ENCODE results near the gene CD300H.

DNA sequence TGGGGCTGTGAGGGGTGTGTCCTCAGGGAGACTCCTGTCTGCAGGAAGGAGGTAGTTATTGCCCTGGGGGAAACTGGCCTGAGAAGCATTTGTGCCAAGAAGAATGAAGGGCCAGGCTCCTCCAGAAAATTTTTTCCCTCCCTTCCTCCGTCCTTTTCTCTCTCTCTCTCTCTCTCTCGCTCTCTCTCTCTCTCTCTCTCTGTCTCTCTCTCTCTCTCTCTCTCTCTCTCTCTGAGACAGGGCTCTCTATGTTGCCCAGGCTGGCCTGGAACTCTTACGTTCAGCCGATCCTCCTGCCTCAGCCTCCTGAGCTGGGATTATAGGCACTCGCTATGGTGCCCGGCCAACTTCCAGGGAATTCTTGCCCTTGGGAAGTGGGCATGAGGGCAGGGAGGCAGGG lies 44.7 kb upstream of the CD300H start:
- TF ChIP-seq ARNTL (CRISPR knock-in tag; IDR thresholded peaks at IDR 0.05; ENCODE audit: borderline replicate concordance, low read depth), result no peak
- TF ChIP-seq TOX (CRISPR knock-in tag; IDR thresholded peaks at IDR 0.05; ENCODE audit: borderline replicate concordance), result no peak
- TF ChIP-seq ZFP30 (CRISPR knock-in tag; IDR thresholded peaks at IDR 0.05), result no peak
- TF ChIP-seq, protein P1, sequence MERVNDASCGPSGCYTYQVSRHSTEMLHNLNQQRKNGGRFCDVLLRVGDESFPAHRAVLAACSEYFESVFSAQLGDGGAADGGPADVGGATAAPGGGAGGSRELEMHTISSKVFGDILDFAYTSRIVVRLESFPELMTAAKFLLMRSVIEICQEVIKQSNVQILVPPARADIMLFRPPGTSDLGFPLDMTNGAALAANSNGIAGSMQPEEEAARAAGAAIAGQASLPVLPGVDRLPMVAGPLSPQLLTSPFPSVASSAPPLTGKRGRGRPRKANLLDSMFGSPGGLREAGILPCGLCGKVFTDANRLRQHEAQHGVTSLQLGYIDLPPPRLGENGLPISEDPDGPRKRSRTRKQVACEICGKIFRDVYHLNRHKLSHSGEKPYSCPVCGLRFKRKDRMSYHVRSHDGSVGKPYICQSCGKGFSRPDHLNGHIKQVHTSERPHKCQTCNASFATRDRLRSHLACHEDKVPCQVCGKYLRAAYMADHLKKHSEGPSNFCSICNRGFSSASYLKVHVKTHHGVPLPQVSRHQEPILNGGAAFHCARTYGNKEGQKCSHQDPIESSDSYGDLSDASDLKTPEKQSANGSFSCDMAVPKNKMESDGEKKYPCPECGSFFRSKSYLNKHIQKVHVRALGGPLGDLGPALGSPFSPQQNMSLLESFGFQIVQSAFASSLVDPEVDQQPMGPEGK (CRISPR knock-in tag; IDR thresholded peaks at IDR 0.05; ENCODE audit: borderline replicate concordance), result no peak
- no peak for TF ChIP-seq ESRRG (CRISPR knock-in tag; IDR thresholded peaks at IDR 0.05)
- TF ChIP-seq, protein P2, sequence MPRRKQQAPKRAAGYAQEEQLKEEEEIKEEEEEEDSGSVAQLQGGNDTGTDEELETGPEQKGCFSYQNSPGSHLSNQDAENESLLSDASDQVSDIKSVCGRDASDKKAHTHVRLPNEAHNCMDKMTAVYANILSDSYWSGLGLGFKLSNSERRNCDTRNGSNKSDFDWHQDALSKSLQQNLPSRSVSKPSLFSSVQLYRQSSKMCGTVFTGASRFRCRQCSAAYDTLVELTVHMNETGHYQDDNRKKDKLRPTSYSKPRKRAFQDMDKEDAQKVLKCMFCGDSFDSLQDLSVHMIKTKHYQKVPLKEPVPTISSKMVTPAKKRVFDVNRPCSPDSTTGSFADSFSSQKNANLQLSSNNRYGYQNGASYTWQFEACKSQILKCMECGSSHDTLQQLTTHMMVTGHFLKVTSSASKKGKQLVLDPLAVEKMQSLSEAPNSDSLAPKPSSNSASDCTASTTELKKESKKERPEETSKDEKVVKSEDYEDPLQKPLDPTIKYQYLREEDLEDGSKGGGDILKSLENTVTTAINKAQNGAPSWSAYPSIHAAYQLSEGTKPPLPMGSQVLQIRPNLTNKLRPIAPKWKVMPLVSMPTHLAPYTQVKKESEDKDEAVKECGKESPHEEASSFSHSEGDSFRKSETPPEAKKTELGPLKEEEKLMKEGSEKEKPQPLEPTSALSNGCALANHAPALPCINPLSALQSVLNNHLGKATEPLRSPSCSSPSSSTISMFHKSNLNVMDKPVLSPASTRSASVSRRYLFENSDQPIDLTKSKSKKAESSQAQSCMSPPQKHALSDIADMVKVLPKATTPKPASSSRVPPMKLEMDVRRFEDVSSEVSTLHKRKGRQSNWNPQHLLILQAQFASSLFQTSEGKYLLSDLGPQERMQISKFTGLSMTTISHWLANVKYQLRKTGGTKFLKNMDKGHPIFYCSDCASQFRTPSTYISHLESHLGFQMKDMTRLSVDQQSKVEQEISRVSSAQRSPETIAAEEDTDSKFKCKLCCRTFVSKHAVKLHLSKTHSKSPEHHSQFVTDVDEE (CRISPR knock-in tag; IDR thresholded peaks at IDR 0.05), result no peak
- TF ChIP-seq RARB (CRISPR knock-in tag; IDR thresholded peaks at IDR 0.05), result no peak
- TF ChIP-seq ZNF8 (CRISPR knock-in tag; IDR thresholded peaks at IDR 0.05), result no peak
- TF ChIP-seq, protein P3, sequence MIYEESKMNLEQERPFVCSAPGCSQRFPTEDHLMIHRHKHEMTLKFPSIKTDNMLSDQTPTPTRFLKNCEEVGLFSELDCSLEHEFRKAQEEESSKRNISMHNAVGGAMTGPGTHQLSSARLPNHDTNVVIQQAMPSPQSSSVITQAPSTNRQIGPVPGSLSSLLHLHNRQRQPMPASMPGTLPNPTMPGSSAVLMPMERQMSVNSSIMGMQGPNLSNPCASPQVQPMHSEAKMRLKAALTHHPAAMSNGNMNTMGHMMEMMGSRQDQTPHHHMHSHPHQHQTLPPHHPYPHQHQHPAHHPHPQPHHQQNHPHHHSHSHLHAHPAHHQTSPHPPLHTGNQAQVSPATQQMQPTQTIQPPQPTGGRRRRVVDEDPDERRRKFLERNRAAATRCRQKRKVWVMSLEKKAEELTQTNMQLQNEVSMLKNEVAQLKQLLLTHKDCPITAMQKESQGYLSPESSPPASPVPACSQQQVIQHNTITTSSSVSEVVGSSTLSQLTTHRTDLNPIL (CRISPR knock-in tag; IDR thresholded peaks at IDR 0.05; ENCODE audit: low read depth), result no peak
- no peak for TF ChIP-seq ZNF70 (CRISPR knock-in tag; IDR thresholded peaks at IDR 0.05)
- no peak for TF ChIP-seq ZFP3 (CRISPR knock-in tag; IDR thresholded peaks at IDR 0.05)
